Mesodermal cell (in vitro differentiated cells): ENCODE data around the gene NPR3.

Source experiments
- H3K27ac ChIP-seq: 2 replicates; pipeline ENCODE4 v1.7.0; 2013; ENCODE audit warnings: mild to moderate bottlenecking, low read depth, low read length, moderate library complexity; ENCODE audit not compliant: severe bottlenecking
- H3K36me3 ChIP-seq: 2 replicates; pipeline ENCODE4 v1.7.1; 2013; ENCODE audit warnings: mild to moderate bottlenecking, low read length, moderate library complexity; ENCODE audit not compliant: control insufficient read depth, insufficient read depth
- H3K4me1 ChIP-seq: one replicate; pipeline ENCODE4 v1.7.1; 2013; ENCODE audit warnings: mild to moderate bottlenecking, low read length; ENCODE audit not compliant: insufficient read depth, control insufficient read depth, poor library complexity, severe bottlenecking
- H3K4me3 ChIP-seq: 2 replicates; pipeline ENCODE4 v1.7.0; 2013; ENCODE audit warnings: low read length, control low read depth, mild to moderate bottlenecking; ENCODE audit not compliant: insufficient read depth, poor library complexity, severe bottlenecking; ENCODE audit errors: extremely low read depth
- H3K9me3 ChIP-seq: 2 replicates; pipeline ENCODE4 v1.7.1; 2013; ENCODE audit warnings: mild to moderate bottlenecking, low read length, moderate library complexity; ENCODE audit not compliant: control insufficient read depth
- WGBS, 2 experiments: methylation state at CpG; one replicate each; pipeline ENCODE4 v1.1.5; 2013; ENCODE audit warnings: missing lambda C conversion rate in 2 of 2; ENCODE audit not compliant: insufficient coverage in 2 of 2; 5-methylcytosine and 5-hydroxymethylcytosine counted together

NPR3 gene

GRCh38 chr5:32833663-32834062 lies 122.5 kb downstream of the NPR3 start:
- H3K27ac ChIP-seq = no peak overlapping the region
- no peaks in the 10 kb centered on the region for H3K4me1 ChIP-seq
- H3K9me3 ChIP-seq = no peaks in the 10 kb centered on the region
- H3K4me3 ChIP-seq = no peak overlapping the region
- H3K36me3 ChIP-seq = no peaks in the 10 kb centered on the region

- no peaks in the 10 kb centered on the region for H3K4me1 ChIP-seq
- WGBS, 2 experiments = 76% methylated on average over 3 of the region's 3 CpGs; no CpG with 5 or more reads in 1 of the 2 experiments
- no peak overlapping the region for H3K27ac ChIP-seq
- H3K9me3 ChIP-seq = no peaks in the 10 kb centered on the region
- no peak overlapping the region for H3K4me3 ChIP-seq
- H3K36me3 ChIP-seq = no peaks in the 10 kb centered on the region
Measured at GRCh38 chr5:32834251-32834650, 123.1 kb downstream of the NPR3 start.

- H3K27ac ChIP-seq = no peak overlapping the region
- WGBS, 2 experiments = 89 to 90% methylated on average over 2 of the region's 5 CpGs
- no peaks in the 10 kb centered on the region for H3K36me3 ChIP-seq
- H3K4me3 ChIP-seq = no peak overlapping the region
- H3K9me3 ChIP-seq = no peaks in the 10 kb centered on the region
- no peaks in the 10 kb centered on the region for H3K4me1 ChIP-seq
Measured at GRCh38 chr5:32836176-32836575, 125.1 kb downstream of the NPR3 start.

GRCh38 chr5:32837211-32837610 lies 126.1 kb downstream of the NPR3 start:
- WGBS, 2 experiments = 90 to 100% methylated on average over 1 of the region's 4 CpGs
- H3K4me3 ChIP-seq = no peak overlapping the region
- no peak overlapping the region for H3K27ac ChIP-seq
- no peaks in the 10 kb centered on the region for H3K36me3 ChIP-seq
- H3K9me3 ChIP-seq = no peaks in the 10 kb centered on the region
- H3K4me1 ChIP-seq = no peaks in the 10 kb centered on the region

GRCh38 chr5:32839106-32839505 lies 128.0 kb downstream of the NPR3 start:
- WGBS, 2 experiments = no CpG with 5 or more reads among the region's 2 CpGs

GRCh38 chr5:32840606-32841005 lies 129.5 kb downstream of the NPR3 start:
- WGBS, 2 experiments = 80 to 90% methylated on average over 1 of the region's 3 CpGs
- Histone ChIP-seq H3K9me3 (no peaks in the 10 kb centered on the region), H3K4me1 (no peaks in the 10 kb centered on the region), H3K27ac (no peak overlapping the region), H3K36me3 (no peaks in the 10 kb centered on the region), H3K4me3 (no peak overlapping the region)

More at GRCh38 chr5:32839106-32839505, 128.0 kb downstream of the NPR3 start:
- Histone ChIP-seq H3K4me3 (no peak overlapping the region), H3K27ac (no peak overlapping the region), H3K36me3 (no peaks in the 10 kb centered on the region), H3K9me3 (no peaks in the 10 kb centered on the region), H3K4me1 (no peaks in the 10 kb centered on the region)
